ENCODE data around the gene SAMD13. TPM values are rescaled to one million over a fixed set of nuclear protein-coding genes. Genes with fewer than 3 reads are reported as not detected.
"Not testable (repeated sequence)": the region's sequence is repeated elsewhere in the genome, so short reads cannot be mapped to it uniquely, and the experiment has no call there.

The SAMD13 gene
- total RNA-seq, 1 donor from 2014 or later: 0.70 TPM

- no peak for DNase-seq (ENCODE audit: low read depth)
These were observed 18.1 kb upstream of the SAMD13 start for GRCh38 chr1:84283381-84283780.

DNA sequence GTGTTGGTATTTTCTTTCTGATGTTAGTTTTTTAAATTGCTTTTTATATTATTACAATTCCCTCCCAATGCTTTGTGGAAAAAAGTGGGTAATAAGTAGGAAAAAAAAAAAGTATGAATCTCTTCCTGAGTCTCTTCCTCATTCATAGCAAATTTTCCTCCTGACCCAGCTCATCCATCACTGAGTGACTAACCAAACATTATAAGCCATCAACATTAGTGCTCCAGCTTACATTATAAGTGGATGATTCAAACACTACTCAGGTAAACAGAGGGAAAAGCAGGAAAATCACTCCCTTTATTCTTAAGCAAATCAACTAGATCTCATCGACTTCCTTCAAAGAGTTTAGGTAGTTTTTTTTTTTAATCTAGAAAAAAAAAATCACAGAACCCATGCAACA, 15.4 kb upstream of the SAMD13 start:
- no peak for DNase-seq (ENCODE audit: low read depth)

- DNase-seq (ENCODE audit: low read depth): not testable (repeated sequence)
These were observed 14.1 kb upstream of the SAMD13 start for GRCh38 chr1:84287389-84287788.

DNA sequence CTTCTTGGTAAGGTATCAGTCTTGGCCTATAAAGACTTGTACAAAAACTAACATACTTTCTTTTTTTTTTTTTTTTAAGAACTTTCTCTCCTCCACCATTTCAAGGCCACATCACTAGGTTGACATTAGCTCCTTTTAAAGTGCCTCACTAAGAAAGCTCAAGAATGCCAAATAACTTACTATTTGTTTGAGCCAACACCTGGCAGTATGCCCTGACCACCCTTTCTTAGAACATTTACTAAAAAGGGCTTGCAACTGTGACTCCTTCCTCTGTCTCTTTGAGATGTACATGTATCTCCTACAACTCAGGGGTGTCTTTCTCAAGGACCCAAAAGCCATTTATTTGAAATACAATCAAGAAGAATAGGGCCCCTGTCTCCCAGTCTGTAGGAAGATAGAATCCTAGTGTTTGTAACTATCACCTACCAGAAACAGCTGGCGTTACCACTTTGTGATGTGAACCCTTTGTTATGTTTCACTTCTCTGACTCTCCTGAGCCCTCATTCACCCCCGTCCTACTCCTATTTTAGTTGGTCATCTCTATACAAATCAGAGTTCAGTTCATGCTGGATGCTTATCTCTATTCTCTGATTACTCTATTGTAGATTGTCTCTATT, 12.2 kb upstream of the SAMD13 start:
- no peak for DNase-seq (ENCODE audit: low read depth)

DNA sequence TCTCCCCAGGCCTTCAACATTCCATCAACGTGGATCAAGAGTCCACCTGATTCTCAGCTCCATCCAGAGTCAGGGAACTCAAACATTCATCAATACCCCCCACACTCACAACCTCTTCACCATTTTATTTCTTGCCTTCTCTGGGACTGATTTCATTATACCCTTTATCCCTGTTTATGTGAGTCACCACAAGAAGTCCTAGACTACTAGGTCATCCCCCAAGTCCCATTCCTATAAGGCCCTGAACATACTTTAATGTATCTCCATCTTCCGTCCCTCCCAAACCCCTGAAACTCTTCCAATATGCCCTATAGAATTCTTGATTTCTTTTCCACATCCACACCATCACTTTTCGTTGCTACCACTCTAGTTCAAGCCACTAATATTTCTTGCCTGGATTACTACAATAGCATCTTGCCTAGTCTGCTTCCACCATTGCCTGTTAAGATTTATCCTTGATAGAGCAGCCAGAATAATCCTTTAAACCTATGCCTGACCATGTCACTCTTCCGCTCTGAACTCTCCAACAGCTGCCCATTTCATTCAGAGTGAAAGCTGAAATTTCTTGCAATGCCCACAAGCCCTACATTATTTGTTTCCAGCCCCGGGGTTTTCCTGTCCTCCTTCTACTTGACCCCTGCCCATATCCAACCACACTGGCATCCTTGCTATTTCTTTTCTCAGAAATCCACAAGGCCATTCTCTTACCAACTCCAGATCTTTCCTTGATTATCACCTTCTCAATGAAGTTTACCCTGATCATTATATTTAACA, 9.4 kb upstream of the SAMD13 start:
- DNase-seq (ENCODE audit: low read depth): peak; percentile 22

- DNase-seq (ENCODE audit: low read depth): no peak
These were observed 7.7 kb upstream of the SAMD13 start for GRCh38 chr1:84293766-84294165.

DNA sequence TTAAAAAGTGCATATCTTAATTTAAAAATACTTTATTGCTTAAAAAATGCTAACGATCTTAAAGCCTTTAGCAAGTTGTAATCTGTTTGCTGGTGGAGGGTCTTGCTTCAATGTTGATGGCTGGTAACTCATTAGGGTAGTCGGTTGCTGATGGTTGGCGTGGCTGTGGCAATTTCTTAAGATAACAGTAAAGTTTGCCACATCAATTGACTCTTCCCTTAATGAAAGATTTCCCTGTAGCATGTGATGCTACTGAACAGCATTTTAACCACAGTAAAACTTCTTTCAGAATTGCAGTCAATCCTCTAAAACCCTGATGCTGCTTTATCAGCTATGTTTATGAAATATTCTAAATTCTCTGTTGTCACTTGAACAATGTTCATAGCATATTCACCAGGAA, 6.8 kb upstream of the SAMD13 start:
- DNase-seq (ENCODE audit: low read depth): no peak

GRCh38 chr1:84297546-84298244, 3.8 kb upstream of the SAMD13 start:
- DNase-seq (ENCODE audit: low read depth): no peak

- peak; percentile 64 for DNase-seq (ENCODE audit: low read depth)
These were observed 3.2 kb upstream of the SAMD13 start for GRCh38 chr1:84298328-84298683.

- DNase-seq (ENCODE audit: low read depth): peak; percentile 59
These were observed 2.6 kb upstream of the SAMD13 start for GRCh38 chr1:84298684-84299535.

DNA sequence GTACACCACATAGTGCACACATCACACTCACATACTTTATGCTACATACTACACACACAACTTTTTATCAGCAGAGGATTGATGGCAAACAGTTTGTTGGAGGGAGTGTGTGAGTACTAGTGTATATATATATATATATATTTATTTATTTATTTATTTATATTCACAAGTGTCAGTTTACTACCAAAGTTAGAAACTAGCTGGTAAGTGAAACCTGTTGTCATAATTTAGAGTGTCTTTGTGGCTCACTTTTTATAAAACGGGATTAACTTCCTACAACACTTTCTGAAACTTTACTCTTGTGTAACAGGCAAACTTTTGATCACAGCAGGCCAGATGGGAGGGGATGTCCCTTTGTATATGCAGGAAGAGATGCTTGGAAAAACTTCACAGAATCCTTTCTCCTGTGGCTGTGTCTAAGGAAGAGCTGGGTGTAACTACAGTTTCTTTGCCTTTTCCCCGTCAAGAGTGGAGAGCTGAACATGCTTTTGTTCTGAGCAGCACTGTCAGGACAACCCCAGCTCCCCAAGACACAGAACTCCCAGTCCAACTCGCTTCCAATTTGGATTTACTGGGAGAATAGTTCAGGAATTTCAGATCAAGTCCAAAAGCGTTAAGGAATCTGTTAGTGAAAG, 1.9 kb upstream of the SAMD13 start:
- DNase-seq (ENCODE audit: low read depth): no peak

- DNase-seq (ENCODE audit: low read depth): no peak
These were observed 1.0 kb upstream of the SAMD13 start for GRCh38 chr1:84300501-84300900.

- DNase-seq (ENCODE audit: low read depth): no peak
These were observed 377 bp downstream of the SAMD13 start for GRCh38 chr1:84301785-84302385.

- no peak for DNase-seq (ENCODE audit: low read depth)
These were observed 1.9 kb downstream of the SAMD13 start for GRCh38 chr1:84303314-84303830.

GRCh38 chr1:84307398-84307797, 5.9 kb downstream of the SAMD13 start:
- no peak for DNase-seq (ENCODE audit: low read depth)

GRCh38 chr1:84311296-84311695, 9.8 kb downstream of the SAMD13 start:
- no peak for DNase-seq (ENCODE audit: low read depth)

DNA sequence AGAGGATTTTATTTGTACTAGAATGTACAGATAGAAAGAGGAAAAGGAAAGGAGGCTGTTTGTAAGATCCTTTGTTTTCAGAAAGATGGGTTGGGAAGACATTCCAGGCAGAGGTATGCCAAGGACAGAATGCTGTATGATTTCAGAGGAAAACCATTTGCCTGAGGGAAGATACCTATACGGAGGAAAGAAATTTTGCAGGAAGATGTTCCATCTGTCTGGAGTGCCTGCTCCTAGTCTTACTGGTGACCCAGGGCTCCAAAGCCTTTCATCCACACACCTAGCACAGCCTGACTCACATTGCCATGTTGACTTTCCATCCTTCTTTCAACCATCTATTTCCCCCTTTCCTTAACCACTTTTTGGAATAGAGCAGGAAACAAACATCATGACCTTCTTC, 18.2 kb downstream of the SAMD13 start:
- DNase-seq (ENCODE audit: low read depth): no peak

GRCh38 chr1:84327830-84328229, 26.3 kb downstream of the SAMD13 start:
- no peak for DNase-seq (ENCODE audit: low read depth)

DNA sequence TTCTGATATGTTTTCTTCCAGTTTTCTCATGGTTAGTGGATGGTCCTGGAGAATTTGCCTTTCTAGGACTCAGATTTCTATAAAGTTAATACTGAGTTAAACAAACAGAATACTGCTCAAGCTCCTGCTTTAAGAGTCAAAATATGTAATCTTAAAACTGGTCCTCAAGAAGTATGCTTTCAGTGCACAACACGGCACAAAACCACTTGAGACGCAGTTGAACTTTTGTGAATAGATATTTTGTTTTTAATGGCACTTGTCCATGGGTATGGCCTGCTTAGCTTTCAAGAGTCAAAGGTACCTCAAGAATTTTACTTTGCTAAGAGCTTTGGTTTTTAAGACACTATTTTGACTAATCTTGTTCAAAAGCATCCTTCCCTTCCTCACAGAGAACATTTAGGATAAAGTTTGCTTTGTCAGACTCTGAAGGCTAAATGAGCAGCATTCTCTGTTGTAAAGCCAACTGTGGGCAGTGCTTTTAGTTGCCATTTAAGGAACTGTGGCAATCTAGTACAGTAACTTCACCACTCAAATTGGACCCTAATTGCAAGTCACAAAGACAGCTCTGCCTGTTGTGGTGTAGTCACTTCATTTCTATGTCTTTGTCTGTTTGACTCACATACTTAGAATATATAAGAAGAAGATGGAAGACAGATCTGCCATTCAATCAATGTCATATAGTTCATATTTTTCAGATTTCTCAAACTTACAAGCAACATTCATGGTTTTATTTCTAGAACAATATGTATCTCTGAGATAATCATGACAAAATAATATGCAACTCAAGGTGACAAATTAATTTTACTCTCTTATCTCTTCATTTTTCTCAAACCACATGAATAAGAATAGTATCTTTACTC, 28.8 kb downstream of the SAMD13 start:
- no peak for DNase-seq (ENCODE audit: low read depth)
